ENCODE data around the gene ST6GALNAC5.
"Not testable (repeated sequence)": the region's sequence is repeated elsewhere in the genome, so short reads cannot be mapped to it uniquely, and the experiment has no call there.

The ST6GALNAC5 gene

DNA sequence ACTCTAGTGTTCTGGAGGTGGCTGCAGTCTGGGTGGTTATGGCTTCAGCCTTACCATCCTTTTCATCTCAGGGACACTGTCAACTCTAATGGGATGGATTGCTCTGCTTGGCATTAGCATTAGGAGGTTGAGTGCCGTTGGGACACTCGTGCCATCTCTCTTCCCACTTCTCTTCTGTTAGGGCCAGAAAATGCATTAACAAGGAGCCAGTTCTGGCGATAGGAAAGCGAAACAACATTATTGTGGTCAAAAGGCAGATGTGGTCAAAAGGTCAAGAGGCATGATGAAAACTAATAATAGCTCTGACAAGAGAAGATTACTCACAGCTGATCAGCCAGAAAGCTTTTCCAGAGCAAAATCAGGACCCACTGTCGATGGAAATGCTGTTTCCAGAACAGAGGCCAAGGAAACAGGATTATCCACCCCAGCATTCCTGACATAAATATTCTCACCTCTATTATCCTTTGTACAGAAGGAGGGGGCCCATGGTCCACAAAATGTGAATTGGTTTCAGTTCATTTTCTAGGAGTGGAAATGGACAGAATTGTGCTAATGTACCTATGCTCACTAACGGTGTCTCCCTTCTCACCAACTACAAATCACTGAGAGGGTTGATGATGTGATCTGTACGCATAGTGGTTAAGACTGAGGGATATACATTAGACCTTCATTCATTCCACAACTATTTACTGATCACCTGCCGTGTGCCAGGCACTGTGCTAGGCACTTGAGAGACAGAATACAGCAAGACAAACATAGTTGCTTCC lies 72.0 kb downstream of the ST6GALNAC5 start:
- no peak for DNase-seq

- no peak for DNase-seq
Observed at GRCh38 chr1:76939817-76940216, 72.5 kb downstream of the ST6GALNAC5 start.

GRCh38 chr1:76940571-76941335 lies 73.5 kb downstream of the ST6GALNAC5 start:
- DNase-seq = no peak

DNA sequence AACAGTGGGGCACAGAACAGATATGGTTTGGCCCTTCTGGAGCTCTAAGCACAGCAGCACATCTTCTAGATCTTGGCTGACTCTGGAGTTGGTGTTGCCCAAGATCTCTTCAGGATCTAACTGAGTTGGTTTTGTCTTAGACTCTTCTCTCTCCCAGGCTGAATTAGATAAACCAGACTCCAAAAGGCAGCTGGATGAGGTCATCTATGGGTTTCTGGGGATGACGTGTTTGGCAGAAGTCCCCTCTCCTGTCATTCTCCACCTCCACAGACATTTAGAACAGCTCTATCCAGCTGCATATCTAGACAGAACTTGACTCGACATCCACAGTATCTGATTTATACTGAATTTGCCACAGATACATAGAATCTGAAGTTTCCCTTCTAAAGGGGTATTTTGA lies 75.3 kb downstream of the ST6GALNAC5 start:
- DNase-seq = no peak

- DNase-seq = no peak
Observed at GRCh38 chr1:76944942-76945341, 77.7 kb downstream of the ST6GALNAC5 start.

GRCh38 chr1:76948846-76949245 lies 81.6 kb downstream of the ST6GALNAC5 start:
- no peak for DNase-seq

GRCh38 chr1:76949503-76949902 lies 82.2 kb downstream of the ST6GALNAC5 start:
- DNase-seq = no peak

DNA sequence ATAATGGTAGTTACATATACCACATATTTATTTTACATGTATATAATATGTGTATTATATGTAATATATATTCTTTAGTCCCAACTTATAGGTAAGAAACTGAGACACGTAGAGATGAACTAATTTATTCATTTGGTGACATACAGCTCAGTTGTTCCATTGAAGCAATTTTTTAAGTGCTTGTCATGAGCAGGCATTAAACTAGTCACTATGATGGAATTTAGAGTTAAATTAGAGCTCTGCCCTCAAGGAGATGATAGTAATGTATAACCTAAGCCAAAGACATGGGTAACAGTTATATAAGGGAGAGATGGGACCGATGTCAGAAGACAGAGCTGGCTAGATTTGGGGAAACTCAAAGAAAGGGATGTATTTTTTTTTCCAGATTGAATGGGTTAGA lies 83.0 kb downstream of the ST6GALNAC5 start:
- DNase-seq = no peak

- DNase-seq = no peak
Observed at GRCh38 chr1:76951153-76951552, 83.9 kb downstream of the ST6GALNAC5 start.

- no peak for DNase-seq
Observed at GRCh38 chr1:76955652-76956051, 88.4 kb downstream of the ST6GALNAC5 start.

GRCh38 chr1:76957961-76958360 lies 90.7 kb downstream of the ST6GALNAC5 start:
- DNase-seq = no peak

DNA sequence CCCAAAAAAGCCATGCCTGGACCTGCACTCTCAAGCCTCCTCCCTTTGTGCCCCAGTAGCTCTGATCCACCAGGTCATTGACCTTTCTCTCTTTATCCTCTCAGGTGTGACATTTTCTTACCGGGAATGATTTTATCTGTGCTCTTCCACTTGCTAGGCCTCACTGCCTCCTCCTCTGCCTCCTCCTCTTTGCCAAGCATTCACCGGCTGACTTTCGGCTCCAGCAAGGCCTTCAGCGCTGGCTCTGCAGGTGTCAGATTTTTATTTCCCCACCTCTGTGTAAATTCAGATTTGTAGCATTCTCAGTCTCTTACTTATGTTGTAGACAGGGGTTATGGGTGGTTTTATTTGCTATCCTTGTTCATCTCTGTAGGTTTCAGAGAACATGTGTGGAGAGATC lies 91.5 kb downstream of the ST6GALNAC5 start:
- DNase-seq = no peak

DNA sequence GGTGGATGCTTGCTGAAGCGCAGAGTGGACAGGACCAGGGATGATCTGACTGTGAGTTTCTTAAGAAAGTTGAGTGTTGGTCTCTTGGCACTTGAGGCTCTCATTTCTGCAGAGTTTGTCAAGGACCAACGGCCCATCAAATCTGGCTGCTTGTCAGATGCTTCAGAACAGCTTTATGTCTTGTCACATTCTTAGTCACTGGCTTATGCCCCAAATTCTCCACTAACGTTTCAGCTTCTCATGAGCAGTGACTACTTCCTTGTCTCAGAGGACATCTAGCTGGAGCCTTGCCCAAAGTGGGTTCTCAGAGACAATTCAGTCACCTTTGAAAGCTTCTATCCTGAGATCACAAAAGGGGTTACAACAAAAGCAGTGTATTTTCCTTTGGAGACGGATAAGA lies 92.3 kb downstream of the ST6GALNAC5 start:
- DNase-seq = no peak

DNA sequence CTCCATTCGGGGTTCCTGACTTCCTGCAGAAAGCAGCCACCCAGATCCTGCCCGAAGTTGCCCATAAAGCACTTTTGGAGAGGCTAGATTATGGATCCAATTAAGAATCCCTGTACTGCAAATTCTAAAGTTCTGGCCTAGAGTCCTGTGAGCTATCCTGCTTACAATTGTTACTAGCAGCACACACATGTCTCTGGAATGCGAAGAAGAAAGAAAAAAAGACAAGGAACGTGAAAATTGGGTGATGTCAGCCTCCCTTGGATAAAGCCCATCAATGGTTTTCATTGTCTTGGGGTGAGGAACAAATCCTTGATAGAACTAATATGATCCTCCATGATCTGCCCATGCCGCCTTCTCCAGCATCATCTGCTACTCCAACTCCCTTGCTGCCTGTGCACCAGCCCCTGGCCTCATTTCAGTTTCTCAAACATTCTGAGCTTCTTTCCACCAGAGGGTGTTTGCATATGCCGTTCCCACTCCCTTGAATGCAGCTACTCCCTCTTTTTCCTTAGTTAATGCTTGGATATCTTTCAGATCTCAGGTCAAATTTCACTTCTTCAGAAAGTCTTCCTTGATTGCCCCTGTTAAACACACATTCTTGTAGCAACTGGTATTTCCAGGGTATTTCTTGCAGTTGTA lies 94.0 kb downstream of the ST6GALNAC5 start:
- DNase-seq = no peak

- no peak for DNase-seq
Observed at GRCh38 chr1:76961820-76962207, 94.5 kb downstream of the ST6GALNAC5 start.

GRCh38 chr1:76981267-76981666 lies 114.0 kb downstream of the ST6GALNAC5 start:
- not testable (repeated sequence) for DNase-seq

- DNase-seq = no peak
Observed at GRCh38 chr1:76989976-76990375, 122.7 kb downstream of the ST6GALNAC5 start.

- DNase-seq = no peak
Observed at GRCh38 chr1:76993036-76993435, 125.8 kb downstream of the ST6GALNAC5 start.

- no peak for DNase-seq
Observed at GRCh38 chr1:76998582-76999223, 131.4 kb downstream of the ST6GALNAC5 start.

DNA sequence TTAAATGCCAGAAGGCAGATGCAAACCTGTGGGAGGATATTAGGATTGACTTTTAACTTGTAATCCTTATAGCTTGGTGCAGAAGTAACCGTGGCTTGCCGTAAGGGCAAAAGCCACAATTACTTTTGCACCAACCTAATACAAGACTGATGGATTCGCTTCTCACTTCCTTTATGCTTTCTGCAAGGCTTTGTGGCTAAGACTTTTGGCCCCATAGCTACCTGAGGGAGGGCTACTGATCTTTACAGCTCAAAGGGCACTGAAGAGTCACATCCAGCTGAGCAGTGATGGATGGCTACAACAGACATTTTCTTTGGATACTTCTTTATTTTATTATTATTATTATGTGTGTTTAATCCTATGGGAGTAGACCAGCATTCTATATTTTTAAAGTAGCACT lies 140.4 kb downstream of the ST6GALNAC5 start:
- DNase-seq = no peak

DNA sequence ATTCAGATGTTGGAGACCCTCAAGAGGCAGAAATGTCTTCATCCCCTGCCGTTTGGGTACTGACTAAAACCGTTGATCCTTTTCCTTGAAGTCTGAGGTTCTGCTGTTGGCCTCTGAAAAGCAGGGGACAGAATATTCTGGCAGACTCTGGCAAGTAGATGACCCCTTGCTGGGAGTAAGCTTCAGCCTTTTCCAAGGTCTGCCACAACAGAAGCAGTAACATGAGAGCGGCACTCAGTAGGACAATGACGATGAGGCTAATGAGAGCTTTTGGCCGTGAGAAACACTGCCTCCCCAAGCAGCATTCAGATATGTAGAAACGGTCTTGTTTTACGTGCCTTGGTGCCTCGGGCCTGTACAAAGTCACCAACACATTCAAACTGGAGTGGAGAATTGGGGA lies 143.7 kb downstream of the ST6GALNAC5 start:
- no peak for DNase-seq

GRCh38 chr1:77012066-77012465 lies 144.8 kb downstream of the ST6GALNAC5 start:
- no peak for DNase-seq

DNA sequence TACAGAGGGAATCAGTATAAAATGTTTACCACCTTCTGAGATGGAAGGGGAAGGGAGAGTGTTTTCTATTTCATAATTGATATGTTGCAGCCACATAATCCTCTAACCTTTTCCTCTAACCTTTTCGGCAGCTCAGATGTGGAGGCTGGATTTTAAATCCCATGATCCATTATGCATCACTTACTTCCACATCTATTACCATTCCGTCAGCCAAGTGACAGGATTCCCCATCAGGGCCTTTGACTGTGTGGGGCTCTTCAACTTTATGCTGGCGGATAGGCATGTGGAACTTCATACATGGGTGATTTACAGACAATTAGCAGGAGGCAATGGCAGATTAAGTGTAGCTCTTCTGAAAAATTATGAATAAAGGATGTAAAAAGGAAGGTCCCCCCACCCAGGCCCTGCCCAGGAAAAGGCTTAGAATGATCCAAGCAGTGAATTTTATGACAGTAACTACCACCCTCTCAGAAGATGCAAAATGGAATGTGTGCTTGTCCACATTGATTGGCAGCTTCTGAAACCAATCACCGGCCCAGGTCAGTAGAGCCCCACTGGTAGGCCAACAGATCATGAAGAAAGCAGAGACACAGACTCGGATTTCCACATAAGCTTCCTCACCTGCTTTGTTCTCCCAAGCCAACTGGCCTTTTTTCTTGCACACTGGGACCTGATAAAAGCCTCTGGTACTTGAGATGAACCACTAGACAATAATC lies 147.0 kb downstream of the ST6GALNAC5 start:
- DNase-seq = no peak

Measured in activated CD4-positive, alpha-beta T cell treated with anti-CD3 and anti-CD28 coated beads, Interleukin-2, amount 50 U/mL, for 4 hours (primary cell).